GM18520 (cell line): Measurements from ENCODE around the gene NTRK2.

ENCODE experiments used
- ATAC-seq: cut with Tn5 transposase; IDR thresholded peaks from one replicate; pipeline ENCODE4 v1.9.1; 2021; ENCODE audit not compliant: unreplicated experiment

Gene NTRK2

GRCh38 chr9:84669288-84670137 is at the start of gene NTRK2:
TSS of gene NTRK2 (plus strand) at chr9:84669729. CDS start at chr9:84670749, 1,020 bp downstream.
- ATAC-seq, result no peak

GRCh38 chr9:84620338-84620737 is 49.2 kb upstream of the NTRK2 start:
- ATAC-seq, result no peak

- ATAC-seq, result no peak
Measured at GRCh38 chr9:84621811-84622210, 47.7 kb upstream of the NTRK2 start.

- no peak for ATAC-seq
Measured at GRCh38 chr9:84622981-84623380, 46.5 kb upstream of the NTRK2 start.

GRCh38 chr9:84636436-84636835 is 33.1 kb upstream of the NTRK2 start:
- ATAC-seq, result no peak

- ATAC-seq, result no peak
Measured at GRCh38 chr9:84642553-84643141, 26.9 kb upstream of the NTRK2 start.

- no peak for ATAC-seq
Measured at GRCh38 chr9:84647699-84648098, 21.8 kb upstream of the NTRK2 start.

- no peak for ATAC-seq
Measured at GRCh38 chr9:84652496-84653120, 16.9 kb upstream of the NTRK2 start.

- ATAC-seq, result no peak
Measured at GRCh38 chr9:84655447-84655846, 14.1 kb upstream of the NTRK2 start.

- no peak for ATAC-seq
Measured at GRCh38 chr9:84659313-84659712, 10.2 kb upstream of the NTRK2 start.

GRCh38 chr9:84659773-84660172 is 9.8 kb upstream of the NTRK2 start:
- no peak for ATAC-seq

GRCh38 chr9:84667571-84668195 is 1.8 kb upstream of the NTRK2 start:
- no peak for ATAC-seq

GRCh38 chr9:84668196-84669012 is 1.1 kb upstream of the NTRK2 start:
- no peak for ATAC-seq

GRCh38 chr9:84669013-84669287 is 579 bp upstream of the NTRK2 start:
- ATAC-seq, result no peak

GRCh38 chr9:84670138-84671041 is 861 bp downstream of the NTRK2 start:
- ATAC-seq, result no peak

- ATAC-seq, result no peak
Measured at GRCh38 chr9:84671586-84672521, 2.3 kb downstream of the NTRK2 start.

GRCh38 chr9:84673806-84674205 is 4.3 kb downstream of the NTRK2 start:
- ATAC-seq, result no peak

GRCh38 chr9:84677080-84677479 is 7.6 kb downstream of the NTRK2 start:
- ATAC-seq, result no peak

GRCh38 chr9:84679571-84679970 is 10.0 kb downstream of the NTRK2 start:
- ATAC-seq, result no peak
